GM19438 (cell line): Measurements from ENCODE around the gene POMGNT1.

Experiments
- ATAC-seq: cut with Tn5 transposase; IDR thresholded peaks from one replicate; pipeline ENCODE4 v1.9.1; 2021; ENCODE audit warnings: low read depth; ENCODE audit not compliant: unreplicated experiment

The POMGNT1 gene

GRCh38 chr1:46183926-46184557 lies 14.2 kb downstream of the POMGNT1 start:
- no peak for ATAC-seq

GRCh38 chr1:46183079-46183847 lies 15.0 kb downstream of the POMGNT1 start:
- no peak for ATAC-seq

- no peak for ATAC-seq
Observed at GRCh38 chr1:46181343-46182260, 16.6 kb downstream of the POMGNT1 start.

GRCh38 chr1:46180082-46180616 lies 18.1 kb downstream of the POMGNT1 start:
- no peak for ATAC-seq

- no peak for ATAC-seq
Observed at GRCh38 chr1:46179138-46180081, 18.8 kb downstream of the POMGNT1 start.

- no peak for ATAC-seq
Observed at GRCh38 chr1:46176211-46176865, 21.9 kb downstream of the POMGNT1 start, which contains the start of gene P3R3URF. Gene P3R3URF, minus strand, starts transcription at chr1:46176488. Its CDS starts 17 bp downstream, at chr1:46176471.

GRCh38 chr1:46175243-46175642 lies 23.0 kb downstream of the POMGNT1 start:
- no peak for ATAC-seq

- ATAC-seq: no peak
Observed at GRCh38 chr1:46174448-46175231, 23.6 kb downstream of the POMGNT1 start, which contains the start of gene TSPAN1. Gene TSPAN1, plus strand, starts transcription at chr1:46175087. Its CDS starts 6,021 bp downstream, at chr1:46181108.

- no peak for ATAC-seq
Observed at GRCh38 chr1:46173361-46173856, 24.8 kb downstream of the POMGNT1 start.

- no peak for ATAC-seq
Observed at GRCh38 chr1:46172321-46172720, 25.9 kb downstream of the POMGNT1 start.

- ATAC-seq: no peak
Observed at GRCh38 chr1:46171871-46172270, 26.4 kb downstream of the POMGNT1 start.

- no peak for ATAC-seq
Observed at GRCh38 chr1:46171351-46171750, 26.9 kb downstream of the POMGNT1 start.

- no peak for ATAC-seq
Observed at GRCh38 chr1:46169811-46170454, 28.3 kb downstream of the POMGNT1 start.

- no peak for ATAC-seq
Observed at GRCh38 chr1:46168477-46168876, 29.8 kb downstream of the POMGNT1 start.

GRCh38 chr1:46166521-46167462 lies 31.4 kb downstream of the POMGNT1 start:
- ATAC-seq: peak; percentile 59

GRCh38 chr1:46160212-46160611 lies 38.0 kb downstream of the POMGNT1 start:
- no peak for ATAC-seq
